OCI-LY7 (cell line): ENCODE results near the gene SEBOX.

Experiments
- CTCF ChIP-seq: fragments of 200-600 bp; sonication (generic); conservative IDR thresholded peaks from 2 replicates; pipeline ENCODE4 v1.5.1; 2014; ENCODE audit warnings: mild to moderate bottlenecking, antibody characterized with exemption, low read length, moderate library complexity, mixed read lengths
- EZH2phosphoT487 ChIP-seq: fragments of 200-600 bp; sonication (generic); IDR thresholded peaks from 2 replicates; pipeline ENCODE4 v1.6.1; 2018; ENCODE audit warnings: low read depth, borderline replicate concordance, mild to moderate bottlenecking, mixed run types, antibody characterized with exemption, low read length, moderate library complexity, mixed read lengths

GRCh38 chr17:28402844-28403243 lies 37.8 kb upstream of the SEBOX start:
- TF ChIP-seq CTCF, result no peak
- TF ChIP-seq EZH2phosphoT487, result no peak
